ENCODE measurements around the gene COL7A1.

COL7A1 gene

DNA sequence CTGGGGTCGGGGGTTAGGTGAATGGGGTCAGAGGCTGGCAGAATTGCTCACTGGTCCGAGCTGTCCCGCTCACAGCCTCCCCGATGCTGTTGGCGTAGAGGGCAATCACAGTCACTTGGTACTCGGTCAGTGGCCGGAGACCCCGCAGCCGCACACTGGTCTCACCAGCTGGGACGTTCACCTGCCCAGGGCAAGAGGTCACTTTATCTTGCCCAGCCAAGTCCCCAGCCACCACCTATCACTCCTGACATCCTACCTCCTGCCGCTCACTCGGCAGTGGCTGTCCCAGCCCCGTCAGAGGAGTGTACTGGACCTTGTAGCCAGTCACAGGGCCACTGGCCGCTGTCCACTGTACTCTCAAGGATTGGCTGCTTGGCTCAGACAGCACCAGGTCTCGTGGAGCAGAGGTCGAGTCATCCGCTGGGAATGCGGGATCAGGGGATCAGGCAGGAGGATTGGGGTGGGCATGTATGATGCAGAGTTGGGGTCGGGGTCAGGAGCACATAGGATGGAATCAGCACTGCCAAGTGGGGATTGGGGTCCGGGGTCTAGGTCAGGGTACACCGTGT, 2.5 kb downstream of the COL7A1 start:
- DNase-seq, result no peak

DNA sequence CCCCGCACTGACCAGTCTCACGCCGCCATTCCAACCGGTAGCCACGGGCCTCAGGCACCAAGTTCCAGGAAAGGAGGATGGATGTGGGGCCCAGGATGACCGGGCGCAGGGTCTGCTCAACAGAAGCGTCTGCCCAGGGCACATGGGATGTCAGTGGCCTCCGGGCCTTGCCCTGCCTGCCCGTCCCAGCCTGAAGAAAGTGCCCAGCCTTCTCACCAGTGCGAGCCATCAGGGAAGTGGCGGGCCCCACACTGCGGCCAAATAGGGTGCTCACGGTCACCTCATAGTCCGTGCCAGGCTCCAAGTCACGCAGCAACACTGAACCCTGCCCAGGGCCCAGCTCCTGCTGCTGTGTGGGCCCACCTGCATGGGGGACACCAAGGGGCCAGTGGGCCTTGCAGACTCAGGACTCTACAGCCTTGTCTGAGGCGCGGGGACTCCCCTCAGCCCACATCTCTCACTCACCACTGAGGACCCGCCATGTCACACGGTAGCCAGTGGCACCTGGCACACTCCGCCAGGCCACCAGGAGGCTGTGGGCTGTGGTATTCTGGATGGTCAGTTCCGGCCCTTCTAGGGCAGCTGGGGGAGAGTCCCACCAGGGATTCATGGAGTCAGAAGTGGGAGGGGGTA, 3.1 kb downstream of the COL7A1 start:
- DNase-seq, result no peak

DNA sequence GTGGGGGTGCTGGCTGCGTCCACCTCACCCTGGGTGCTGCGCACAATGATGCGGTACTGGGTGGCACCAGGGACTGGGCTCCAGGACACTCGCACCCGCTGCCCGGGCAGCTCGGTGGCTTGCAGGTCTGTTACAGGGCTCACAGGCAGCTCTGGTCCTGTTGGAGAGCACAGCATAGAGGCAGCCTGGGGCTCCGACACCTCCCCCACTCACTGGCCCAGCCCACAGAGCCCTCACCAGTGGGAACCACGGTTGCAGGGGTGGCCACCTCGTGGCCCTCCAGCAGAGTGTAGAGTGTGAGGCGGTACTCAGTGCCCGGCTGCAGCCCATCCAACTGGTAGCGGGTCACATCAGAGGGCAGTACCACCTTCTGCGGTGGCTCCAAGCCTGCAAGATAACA, 3.7 kb downstream of the COL7A1 start:
- DNase-seq, result no peak

DNA sequence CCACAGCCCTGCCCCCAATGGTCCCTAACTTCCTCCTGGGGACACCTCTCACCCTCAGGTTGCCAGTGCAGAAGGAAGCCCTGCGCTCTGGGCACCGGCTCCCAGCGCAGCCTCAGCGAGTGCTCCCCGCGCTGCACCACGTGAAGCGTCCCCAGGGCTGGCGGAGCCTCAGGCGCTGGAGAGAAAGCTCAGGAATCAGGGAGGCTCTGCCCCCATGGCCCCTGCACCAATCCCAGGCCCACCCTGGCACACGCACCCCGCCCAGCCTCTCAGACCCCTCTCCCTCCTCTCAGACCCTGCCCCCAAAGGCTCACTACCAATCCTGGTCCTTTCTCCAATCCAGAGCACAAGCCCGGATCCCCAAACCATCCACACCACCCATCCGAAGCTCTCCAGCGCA, 6.9 kb downstream of the COL7A1 start:
- peak in 2 of 51 donors; percentile 5 to 23 for DNase-seq

DNA sequence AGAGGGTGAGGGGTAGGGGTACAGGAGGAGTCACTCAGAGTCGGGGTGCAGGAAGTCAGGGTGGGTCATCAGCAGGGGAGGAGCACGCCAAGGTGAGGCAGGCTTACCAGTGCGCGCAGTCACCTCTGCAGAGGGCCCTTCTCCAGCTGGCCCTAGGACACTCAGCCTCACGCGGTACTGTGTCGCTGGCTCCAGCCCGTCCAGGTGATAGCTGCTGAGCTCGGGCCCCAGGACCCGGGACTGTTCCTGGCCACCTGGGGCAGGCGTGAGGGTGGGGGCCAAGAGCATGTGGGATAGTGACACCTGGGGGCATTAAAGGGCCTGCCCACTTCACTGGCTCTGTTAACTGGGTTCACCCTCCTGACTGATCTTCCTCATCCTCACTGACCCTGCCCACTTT, 7.4 kb downstream of the COL7A1 start:
- no peak for DNase-seq

DNA sequence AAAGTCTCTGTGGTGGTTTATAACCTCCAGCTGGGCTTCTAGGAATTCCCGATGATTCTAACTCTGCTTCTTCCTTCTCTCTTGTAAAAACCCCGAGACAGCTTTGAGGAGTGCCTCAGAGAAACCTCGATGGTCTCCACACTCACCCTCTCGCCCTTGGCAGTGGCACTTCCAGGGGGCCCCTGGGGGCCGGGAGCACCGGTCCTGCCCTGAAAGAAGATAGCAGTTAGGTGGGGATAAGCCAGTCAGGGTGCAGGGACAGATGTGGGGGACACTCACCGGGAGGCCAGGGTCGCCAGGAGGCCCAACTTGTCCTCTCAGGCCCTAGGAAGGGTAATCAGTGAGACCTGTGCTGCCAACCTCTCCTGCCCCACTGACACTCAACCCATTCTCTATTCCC, 9.7 kb downstream of the COL7A1 start:
- no peak for DNase-seq

DNA sequence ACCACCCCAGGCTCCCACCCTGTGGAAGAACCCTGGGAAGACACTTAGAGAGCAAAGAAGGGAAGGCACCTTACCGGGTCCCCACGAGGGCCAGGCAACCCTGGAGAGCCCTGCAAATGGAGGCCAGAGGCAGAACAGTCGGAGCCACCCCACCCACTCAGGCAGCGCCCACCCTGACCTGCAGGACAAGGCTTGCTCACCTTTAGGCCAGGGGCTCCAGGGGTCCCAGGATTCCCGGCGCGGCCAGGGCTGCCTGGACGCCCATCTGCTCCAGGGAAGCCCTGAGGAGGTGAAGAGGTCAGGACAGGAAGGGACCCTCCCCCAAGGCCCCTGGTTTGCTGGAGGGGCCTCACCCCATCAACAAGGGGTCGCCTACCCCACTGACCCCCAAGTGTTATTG, 10.3 kb downstream of the COL7A1 start:
- DNase-seq, result no peak

DNA sequence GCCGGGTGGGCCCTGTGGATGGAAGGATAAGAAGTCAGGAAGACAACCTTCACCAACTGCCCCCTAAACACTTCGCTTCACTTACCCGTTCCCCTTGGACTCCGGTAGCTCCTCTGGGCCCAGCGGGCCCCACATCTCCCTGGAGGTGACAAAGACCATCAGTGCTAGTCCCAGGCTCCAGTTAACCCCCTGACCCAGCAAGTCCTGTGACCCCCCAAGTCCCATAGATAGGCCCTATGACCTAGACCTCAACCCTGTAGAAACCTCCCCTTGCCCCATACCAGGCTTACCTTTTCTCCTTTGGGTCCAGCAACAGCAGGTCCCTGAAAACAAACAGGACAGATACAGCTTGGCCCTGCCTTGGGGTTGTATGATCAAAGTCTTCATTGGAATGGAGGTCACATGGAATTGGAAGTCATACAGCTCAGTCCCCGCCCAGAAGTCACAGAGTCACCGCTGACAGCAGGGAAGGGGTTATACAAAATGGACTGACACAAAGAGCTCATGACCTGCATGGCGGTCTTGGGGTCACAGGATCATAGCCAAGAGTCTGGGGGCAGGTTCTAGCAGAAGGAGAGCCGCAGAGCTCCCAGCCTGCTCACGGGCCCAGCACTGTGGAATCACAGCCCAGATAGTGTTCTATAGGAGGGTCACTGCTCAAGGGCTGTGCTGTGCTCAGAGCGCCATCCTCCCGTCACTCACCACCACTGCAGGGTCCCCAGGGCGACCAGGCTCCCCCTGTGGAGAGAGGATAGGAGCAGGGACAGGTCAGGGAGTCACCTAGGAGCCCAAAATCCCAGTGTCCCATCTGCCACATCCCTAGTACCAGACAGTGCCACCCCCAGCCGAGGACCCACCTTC, 13.3 kb downstream of the COL7A1 start:
- DNase-seq, result no peak

DNA sequence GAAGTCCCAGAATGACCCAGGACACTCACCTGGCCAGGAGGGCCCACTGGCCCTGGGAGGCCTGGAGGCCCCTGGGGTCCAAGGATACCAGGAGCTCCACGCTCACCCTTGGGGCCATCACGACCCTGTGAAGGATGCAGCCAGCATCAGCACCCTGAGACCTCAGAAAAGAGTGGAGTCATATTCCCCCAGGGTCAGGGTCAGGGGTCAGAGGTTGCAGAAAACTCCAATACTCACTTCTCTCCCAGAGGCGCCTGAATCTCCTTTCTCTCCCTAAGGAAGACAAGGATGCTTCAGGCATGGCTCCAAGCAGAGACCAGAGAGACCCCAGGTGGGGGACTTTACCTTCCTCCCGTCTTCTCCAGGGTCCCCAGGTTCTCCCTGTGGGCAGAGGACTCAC, 18.5 kb downstream of the COL7A1 start:
- DNase-seq, result no peak

DNA sequence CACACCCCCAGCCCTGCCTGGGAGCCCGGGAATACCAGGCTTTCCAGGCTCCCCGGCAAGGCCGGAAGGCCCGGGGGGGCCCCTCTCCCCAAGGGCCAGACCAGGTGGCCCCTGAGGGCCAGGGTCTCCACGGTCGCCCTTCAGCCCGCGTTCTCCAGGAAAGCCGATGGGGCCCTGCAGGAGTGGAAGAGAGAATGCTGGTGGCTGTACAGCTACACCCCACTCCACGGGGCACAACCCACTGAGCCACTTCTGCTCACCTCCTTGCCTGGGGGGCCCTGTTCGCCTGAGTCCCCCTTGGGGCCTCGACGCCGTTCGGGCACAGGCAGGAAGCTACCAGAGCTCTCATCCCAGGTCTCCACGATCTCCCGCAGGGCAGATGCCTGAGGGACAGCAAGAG, 19.8 kb downstream of the COL7A1 start:
- no peak for DNase-seq

DNA sequence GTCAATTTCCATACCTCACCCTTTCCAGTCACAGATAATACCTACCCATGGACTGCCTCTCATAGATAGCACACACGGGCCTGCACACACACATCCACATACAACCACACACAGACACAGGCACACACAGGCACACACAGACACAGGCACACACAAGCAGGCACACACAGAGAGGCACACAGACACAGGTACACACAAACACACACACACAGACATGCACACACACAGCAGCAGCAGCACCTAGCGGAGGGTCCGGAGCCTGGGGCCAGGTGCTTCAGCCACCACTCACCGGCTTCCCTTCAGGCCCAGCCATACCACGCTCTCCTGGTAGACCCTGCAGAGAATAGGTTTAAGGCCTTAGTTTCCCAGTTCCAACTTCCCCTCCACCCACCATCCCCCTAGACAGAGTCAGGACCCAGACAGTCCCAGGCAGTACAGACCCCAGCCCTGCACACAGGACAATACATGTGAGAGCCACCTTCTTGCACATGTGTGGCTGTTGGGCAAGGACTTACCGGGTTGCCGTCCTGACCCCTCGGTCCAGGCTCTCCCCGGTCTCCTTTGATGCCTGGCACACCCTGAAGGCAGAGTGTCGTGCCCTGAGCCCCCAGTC, 21.1 kb downstream of the COL7A1 start:
- DNase-seq, result no peak

DNA sequence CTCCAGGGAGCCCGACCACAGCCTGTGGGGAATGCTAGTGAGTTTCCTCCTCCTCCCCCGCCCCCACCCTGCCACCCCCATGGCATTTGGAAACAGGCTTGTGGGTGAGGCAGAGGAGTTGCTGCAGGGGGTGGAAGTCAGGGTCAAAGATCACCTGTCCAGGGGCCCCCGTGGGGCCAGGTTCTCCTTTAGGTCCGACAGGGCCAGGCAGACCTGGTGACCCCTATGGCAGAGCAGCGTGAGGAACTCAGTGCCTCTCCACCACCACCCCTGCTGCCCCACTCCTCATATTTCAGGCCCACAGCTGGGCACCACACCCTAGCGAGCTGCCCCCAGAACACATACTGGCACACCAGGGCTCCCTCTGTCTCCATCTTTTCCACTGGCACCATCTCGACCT, 22.6 kb downstream of the COL7A1 start:
- no peak for DNase-seq

DNA sequence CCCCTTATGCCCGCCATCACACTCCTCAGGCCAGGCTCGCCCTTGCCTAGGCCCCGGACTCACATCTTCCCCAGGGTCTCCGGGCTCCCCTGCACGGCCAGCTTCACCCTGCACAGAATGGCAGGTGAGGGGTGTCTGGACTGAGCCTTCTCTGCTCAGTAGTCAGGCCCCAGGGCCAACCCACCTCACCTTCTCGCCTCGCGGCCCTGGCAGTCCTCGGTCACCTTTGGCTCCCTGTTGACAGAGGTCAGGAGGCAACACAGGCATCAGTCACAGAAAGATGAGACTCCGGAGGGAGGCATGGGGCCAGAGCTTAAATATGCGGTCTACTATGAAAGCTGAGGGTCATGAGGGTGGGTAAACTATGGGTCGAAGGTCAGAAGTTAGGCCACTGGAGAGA, 23.2 kb downstream of the COL7A1 start:
- no peak for DNase-seq

DNA sequence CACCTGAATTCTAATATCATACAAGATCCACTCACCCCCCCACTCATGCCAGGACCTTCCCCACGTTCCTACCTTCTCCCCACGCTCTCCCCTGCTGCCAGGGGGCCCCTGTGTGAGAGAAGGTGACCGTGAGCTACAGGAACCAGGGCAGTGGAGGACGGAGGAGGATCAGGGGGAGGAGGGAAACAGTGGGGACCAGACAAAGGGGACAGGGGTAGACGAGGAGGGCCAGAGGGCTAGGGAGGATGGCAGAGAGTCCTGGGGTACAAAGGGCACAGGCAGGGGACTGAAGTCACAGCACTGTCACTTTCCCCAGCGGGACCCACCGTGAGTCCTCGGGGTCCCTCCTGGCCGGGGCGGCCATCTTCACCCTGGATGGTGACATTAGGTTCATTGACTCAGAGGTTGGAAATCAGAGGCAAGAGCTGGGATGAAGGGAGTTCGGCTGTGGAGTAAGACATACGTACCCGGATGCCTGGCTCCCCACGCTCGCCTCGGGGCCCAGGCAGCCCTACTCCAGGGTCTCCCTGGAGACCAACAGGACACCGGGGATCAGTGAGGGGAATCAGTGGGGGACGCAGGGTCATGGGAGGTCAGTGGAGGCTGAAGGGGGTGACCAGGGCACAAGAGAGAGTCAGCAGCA, 25.2 kb downstream of the COL7A1 start:
- no peak for DNase-seq

DNA sequence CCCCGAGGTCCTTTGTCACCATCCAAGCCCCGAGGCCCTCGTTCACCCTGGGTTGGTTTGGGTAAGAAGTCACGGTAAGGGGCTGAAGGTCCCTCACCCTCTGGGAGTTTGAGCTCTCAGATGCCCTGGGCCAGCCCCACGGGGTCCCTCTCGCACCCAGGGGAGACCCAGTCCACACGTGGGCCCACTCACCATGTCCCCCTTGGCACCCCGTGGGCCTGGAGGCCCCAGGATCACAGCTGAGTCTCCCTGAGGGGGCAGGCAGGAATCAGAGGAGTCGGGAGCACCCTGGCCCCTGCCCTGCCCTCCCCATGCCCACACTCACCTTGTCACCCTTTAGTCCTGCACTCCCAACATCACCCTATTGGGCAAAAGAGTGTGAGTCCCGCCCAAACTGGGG, 25.7 kb downstream of the COL7A1 start:
- DNase-seq, result no peak

DNA sequence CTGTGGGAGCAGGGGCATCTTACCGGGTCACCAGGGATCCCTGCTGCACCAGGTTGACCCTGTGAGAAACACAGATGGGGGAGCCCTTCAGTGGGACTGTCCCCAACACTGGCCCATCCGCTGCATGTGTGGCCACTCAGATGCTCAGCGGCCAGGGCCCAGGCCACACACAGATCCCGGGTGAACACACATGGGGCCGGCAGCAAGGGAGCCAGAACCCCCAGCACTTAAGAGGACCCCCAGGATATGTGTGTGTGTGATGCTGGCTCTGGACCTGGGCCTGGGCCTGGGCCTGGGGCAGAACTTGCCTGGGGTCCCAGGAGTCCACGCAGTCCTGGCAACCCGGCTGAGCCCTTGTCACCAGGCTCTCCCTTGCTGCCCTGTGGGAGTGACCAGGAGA, 26.7 kb downstream of the COL7A1 start:
- no peak for DNase-seq

DNA sequence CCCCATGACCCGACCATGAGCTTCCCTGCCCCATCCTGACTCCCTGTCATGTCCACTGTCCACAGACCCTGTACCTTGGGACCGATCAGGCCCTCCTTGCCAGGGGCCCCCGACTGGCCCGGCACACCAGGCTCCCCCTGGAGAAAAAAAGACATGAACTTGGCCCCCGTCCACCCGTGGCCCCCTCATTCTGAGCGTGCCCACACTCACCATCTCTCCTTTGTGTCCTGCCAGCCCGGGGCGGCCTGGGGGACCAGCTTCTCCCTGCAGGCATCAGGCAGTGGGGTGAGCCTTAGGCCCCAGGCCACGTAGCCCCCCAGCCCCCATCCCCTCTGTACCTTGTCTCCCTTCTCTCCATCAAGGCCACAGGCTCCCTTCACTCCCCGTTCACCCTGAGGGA, 27.6 kb downstream of the COL7A1 start:
- DNase-seq, result no peak

DNA sequence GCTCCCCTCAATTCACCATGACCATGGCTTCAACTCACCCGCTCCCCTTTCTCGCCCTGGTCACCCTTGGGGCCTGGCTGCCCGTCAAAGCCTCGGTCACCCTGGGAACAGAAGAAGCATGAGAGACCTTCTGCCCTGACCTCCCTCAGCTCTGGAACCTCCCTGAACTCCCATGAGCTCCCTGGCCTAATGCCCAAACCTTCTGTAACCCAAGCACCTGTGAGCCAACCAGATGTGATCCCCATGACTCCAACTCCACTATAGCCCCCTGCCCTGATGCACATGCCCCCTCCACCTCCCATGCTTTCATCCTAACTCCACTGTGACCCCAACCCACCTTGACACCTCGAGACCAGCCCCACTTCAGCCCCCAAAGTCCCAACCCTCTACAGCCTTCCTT, 28.0 kb downstream of the COL7A1 start:
- DNase-seq, result no peak

DNA sequence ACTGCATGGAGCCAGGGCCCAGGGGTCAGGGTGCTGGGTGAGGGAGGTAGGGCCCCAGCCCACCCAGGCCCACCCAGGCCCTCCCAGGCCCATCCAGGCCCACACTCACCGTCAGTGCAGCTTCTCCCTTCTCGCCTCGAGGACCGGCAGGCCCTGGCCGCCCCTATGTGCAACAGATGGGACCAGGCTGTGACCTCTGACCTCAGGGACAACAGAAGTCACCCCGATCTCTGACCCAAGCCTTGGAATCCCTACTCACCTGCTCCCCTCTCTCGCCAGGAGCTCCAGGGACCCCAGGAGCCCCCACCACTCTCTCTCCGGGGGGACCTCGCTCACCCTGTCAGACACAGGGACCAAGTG, 28.7 kb downstream of the COL7A1 start:
- DNase-seq, result no peak

DNA sequence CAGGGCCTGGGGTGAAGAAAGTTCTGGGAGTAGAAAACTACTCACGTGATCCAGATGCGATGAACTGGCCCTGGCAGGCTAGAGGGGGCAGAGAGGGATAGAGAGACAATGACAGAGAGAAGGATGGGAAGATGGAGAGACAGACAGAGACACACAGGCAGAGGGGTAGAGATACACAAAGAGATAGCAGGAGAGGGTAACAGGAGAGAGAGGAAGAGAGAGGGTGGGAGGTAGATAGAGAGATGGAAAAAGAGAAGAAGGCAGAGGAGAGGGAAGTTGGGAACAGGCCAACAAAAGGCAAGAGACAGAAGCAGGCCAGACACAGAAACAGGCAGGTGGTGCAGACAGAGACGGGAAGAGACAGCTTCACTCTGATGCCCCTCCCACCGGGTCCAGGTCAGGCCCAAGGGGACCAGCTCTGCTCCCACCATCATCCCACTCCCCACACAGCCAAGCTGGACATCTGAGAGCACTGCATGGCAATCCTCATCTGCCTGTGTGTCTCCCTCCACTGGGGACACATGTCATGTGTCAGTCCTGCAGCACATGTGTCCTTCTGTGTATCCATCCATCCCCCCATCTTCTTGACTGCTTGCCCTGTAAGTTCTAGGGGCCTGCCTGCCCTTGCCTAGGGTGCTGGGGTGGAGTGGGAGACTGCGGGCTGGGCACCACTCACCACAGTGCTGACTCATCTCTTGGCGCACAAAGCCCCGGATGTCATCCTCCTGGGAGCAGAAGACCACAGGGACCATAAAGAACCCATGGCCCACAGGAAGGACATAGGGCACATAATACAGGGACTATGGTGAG, 29.3 kb downstream of the COL7A1 start:
- DNase-seq, result peak in 1 of 51 donors; percentile 21

DNA sequence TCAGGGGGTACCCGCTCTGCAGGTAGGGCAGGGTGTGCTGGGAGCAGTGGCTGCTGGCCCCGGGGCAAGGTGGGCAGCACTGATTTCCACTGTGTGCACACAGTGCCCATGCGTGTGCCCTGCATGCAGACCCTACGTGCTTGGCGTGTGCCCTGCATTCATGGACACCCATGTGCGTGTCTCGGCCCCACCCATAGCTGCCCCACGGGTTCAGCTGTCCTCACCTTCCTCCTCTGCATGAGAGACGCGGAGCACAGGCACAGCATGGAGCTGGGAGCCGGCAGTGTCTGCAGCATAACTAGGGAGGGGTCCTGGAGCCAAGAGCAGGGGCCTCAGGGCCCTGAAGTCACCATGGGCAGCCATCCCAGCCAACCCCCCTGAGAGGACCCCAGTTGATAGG, 29.9 kb downstream of the COL7A1 start:
- no peak for DNase-seq
